GM12878 (cell line): ENCODE results near the gene SLC47A2. TPM values are rescaled to one million over a fixed set of nuclear protein-coding genes. Genes with fewer than 3 reads are reported as not detected.

Experiments
- ATAC-seq: fragments of 200-7000 bp; cut with Tn5 transposase; 3 replicates; pipeline ENCODE4 v1.9.1; 2020; ENCODE audit warnings: mild to moderate bottlenecking, moderate library complexity
- BruUV-seq: library from RNA; stranded (reverse); fragments of 400-500 nt; replicated peaks from 2 replicates; lab custom pipeline; 2021; lab: Mats Ljungman, UMichigan
- CTCF ChIA-PET: fragments of 300-600 bp; sonication (Branson Sonifier 250); formaldehyde crosslinking; extraction: SDS; loops from one replicate; lab custom pipeline; 2021; ENCODE audit warnings: inconsistent platforms; lab: Yijun Ruan, JAX
- POLR2A ChIA-PET: fragments of 350-600 bp; formaldehyde crosslinking; extraction: SDS; loops from one replicate; lab custom pipeline; 2021; ENCODE audit warnings: inconsistent platforms; lab: Charles Lee
- RAD21 ChIA-PET: fragments of 300-600 bp; sonication (Branson Sonifier 250); formaldehyde crosslinking; loops from one replicate; lab custom pipeline; 2023; ENCODE audit warnings: antibody characterized with exemption; ENCODE audit not compliant: unreplicated experiment; lab: Charles Lee
- SMC1A ChIA-PET: fragments of 300-600 bp; sonication (Branson Sonifier 250); formaldehyde crosslinking; loops from one replicate; lab custom pipeline; 2023; ENCODE audit not compliant: unreplicated experiment, uncharacterized antibody; lab: Charles Lee
- DNase-seq: peaks from one replicate; pipeline ENCODE4 v3.0.0-alpha.2; 2011; ENCODE audit warnings: low read depth, low spot score
- FAIRE-seq: peaks from 3 replicates; lab custom pipeline; 2011; peaks lifted over from hg19 to GRCh38; lab: Jason Lieb, UNC
- H2AFZ ChIP-seq: 2 replicates; pipeline ENCODE4 v1.6.0; 2011; ENCODE audit warnings: low read depth, low read length, control low read depth; ENCODE audit not compliant: control insufficient read depth
- H3K27ac ChIP-seq: 2 replicates; pipeline ENCODE4 v1.5.1; 2011; ENCODE audit warnings: control low read depth; ENCODE audit not compliant: control insufficient read depth, insufficient read depth
- H3K27me3 ChIP-seq, 2 experiments: replicated peaks in 1 of 2; 2 replicates each; pipeline versions ENCODE4 v1.6.0 to v1.6.1; 2011; ENCODE audit warnings: low read length in 1 of 2; ENCODE audit not compliant: control insufficient read depth in 2 of 2, insufficient read depth in 2 of 2
- H3K36me3 ChIP-seq, 2 experiments: 2 replicates each; pipeline ENCODE4 v1.5.1; 2011; ENCODE audit warnings: low read length in 1 of 2; ENCODE audit not compliant: control insufficient read depth in 2 of 2, insufficient read depth in 2 of 2
- H3K4me1 ChIP-seq: 2 replicates; pipeline ENCODE4 v1.6.1; 2011; ENCODE audit warnings: mild to moderate bottlenecking, low read length, moderate library complexity, mixed read lengths; ENCODE audit not compliant: control insufficient read depth, insufficient read depth
- H3K4me2 ChIP-seq: 2 replicates; pipeline ENCODE4 v1.6.0; 2011; ENCODE audit warnings: control low read depth; ENCODE audit not compliant: control insufficient read depth, insufficient read depth
- H3K4me3 ChIP-seq: fragments of 200-600 bp; sonication (generic); 2 replicates; pipeline ENCODE4 v1.5.1; 2016
- H3K79me2 ChIP-seq: 2 replicates; pipeline ENCODE4 v1.6.0; 2011; ENCODE audit warnings: low read length; ENCODE audit not compliant: control insufficient read depth, insufficient read depth
- H3K9ac ChIP-seq: 2 replicates; pipeline ENCODE4 v1.8.0; 2011; ENCODE audit warnings: low read length, control low read depth, mixed read lengths; ENCODE audit not compliant: control insufficient read depth, insufficient read depth
- H3K9me3 ChIP-seq: replicated peaks from 3 replicates; pipeline ENCODE4 v1.5.1; 2011; ENCODE audit warnings: mild to moderate bottlenecking, low read length; ENCODE audit not compliant: control insufficient read depth, insufficient read depth
- H4K20me1 ChIP-seq: 2 replicates; pipeline ENCODE4 v1.6.0; 2011; ENCODE audit not compliant: control insufficient read depth, insufficient read depth
- BHLHE40 ChIP-seq, 2 experiments: fragments of 450-650 bp in 1 of 2; IDR thresholded peaks; 2 replicates each; pipeline ENCODE4 v1.6.1; 2011 to 2017; ENCODE audit warnings: low read depth in 2 of 2, borderline replicate concordance in 1 of 2, improper control_type of control experiment in 1 of 2, low read length in 1 of 2, mild to moderate bottlenecking in 1 of 2
- EGR1 ChIP-seq, 2 experiments: IDR thresholded peaks; 1 replicate in 1 of 2; 2 replicates in 1 of 2; pipeline ENCODE4 v1.6.1; 2011 to 2012; ENCODE audit warnings: low read depth in 2 of 2, low read length in 2 of 2, borderline replicate concordance in 1 of 2, mild to moderate bottlenecking in 1 of 2, moderate library complexity in 1 of 2
- JUND ChIP-seq: IDR thresholded peaks from 2 replicates; pipeline ENCODE4 v1.6.1; 2012; ENCODE audit warnings: low read depth, mild to moderate bottlenecking, low read length, improper control_type of control experiment, moderate library complexity
- SMARCA5 ChIP-seq: fragments of 450-650 bp; IDR thresholded peaks from 2 replicates; pipeline ENCODE4 v1.6.1; 2017; ENCODE audit warnings: mild to moderate bottlenecking
- ZNF24 ChIP-seq: fragments of 450-650 bp; IDR thresholded peaks from 2 replicates; pipeline ENCODE4 v1.6.1; 2017; ENCODE audit warnings: antibody characterized with exemption, mild to moderate bottlenecking
- WGBS: methylation state at CpG from one replicate; pipeline ENCODE4 v1.1.6; 2016; ENCODE audit warnings: low lambda C conversion rate; ENCODE audit not compliant: insufficient replicate concordance, insufficient coverage; ENCODE audit errors: missing lambda C conversion rate; 5-methylcytosine and 5-hydroxymethylcytosine counted together
- in situ Hi-C: fragments of 300-500 bp; cut with MboI; formaldehyde crosslinking; loops from 9 replicates; pipeline ENCODE4 v1.14.3; 2018; ENCODE audit warnings: mixed read lengths
- intact Hi-C: fragments of 100-400 bp; cut with micrococcal nuclease; formaldehyde crosslinking; loops from one replicate; pipeline ENCODE4 v1.14.2; 2022; ENCODE audit not compliant: unreplicated experiment
- polyA plus RNA-seq, 11 experiments: library from polyadenylated mRNA; depleted of rRNA in 4 of 11; unstranded in 6 of 11; stranded (reverse) in 5 of 11; fragments of >200 nt; fragmentation: Nextera tagmentation in 4 of 11; fragmentation: Illumina TruSeq in 1 of 11; extraction: Ambion mirVana in 4 of 11; extraction: Trizol in 1 of 11; gene quantifications; 1 replicate in 1 of 11; 2 replicates in 10 of 11; pipeline versions ENCODE4 v1.2.1 to v1.2.3, GENCODE V29; 2011 to 2016; ENCODE audit warnings: inconsistent platforms in 2 of 11, missing spikeins in 2 of 11, low read depth in 1 of 11
- total RNA-seq, 4 experiments: library from RNA; depleted of rRNA in 3 of 4; stranded (reverse); fragments of >200 nt in 3 of 4; fragmentation: Illumina TruSeq in 1 of 4; extraction: Trizol in 1 of 4; gene quantifications; 2 replicates each; pipeline versions ENCODE4 v1.2.1 to v1.2.3, GENCODE V29; 2013 to 2021

The SLC47A2 gene
- total and polyA plus RNA-seq, 10 of the 15 experiments (the other 5 are each of a cell fraction or from before 2014, with no cell fraction given) = not detected

GRCh38 chr17:19703828-19704613 lies 12.4 kb downstream of the SLC47A2 start (continued):
- no peak for TF ChIP-seq SMARCA5

GRCh38 chr17:19703106-19703827 lies 13.1 kb downstream of the SLC47A2 start:
- DNase-seq (no peak), ATAC-seq (peak; percentile 20; the same call in 1 of the 3 replicates), FAIRE-seq (no peak)
- TF ChIP-seq JUND (no peak), ZNF24 (no peak), BHLHE40 (IDR thresholded peaks at IDR 0.05; ENCODE audit: borderline replicate concordance in 1 of 2, low read depth in 2 of 2, low read length in 1 of 2) (no peak), EGR1 (IDR thresholded peaks at IDR 0.05; ENCODE audit: borderline replicate concordance in 1 of 2, low read depth in 2 of 2, low read length in 2 of 2) (no peak)
- H3K79me2 ChIP-seq = no peaks in the 10 kb centered on the region
- intact Hi-C loops = no loop called here
- ChIA-PET POLR2A (no interaction called here), RAD21 (no interaction called here), SMC1A (no interaction called here), CTCF (interaction anchor here (1.4 kb wide), 1 partner anchor 248 kb away, joined by 3 read pairs; no protein-coding TSS in a partner anchor)
- no peak overlapping the region for H3K9ac ChIP-seq
- H3K4me1 ChIP-seq = no peaks in the 10 kb centered on the region
- H3K4me2 ChIP-seq = no peak overlapping the region
- H3K27ac ChIP-seq = no peak overlapping the region
- no peaks in the 10 kb centered on the region for H3K9me3 ChIP-seq
- no peaks in the 10 kb centered on the region for H3K27me3 ChIP-seq
- 39% methylated on average over 10 of the region's 10 CpGs for WGBS
- in situ Hi-C loops = no loop called here
- BruUV-seq = no TSS peak
- no peaks in the 10 kb centered on the region for H3K36me3 ChIP-seq
- H3K4me3 ChIP-seq = no peak overlapping the region
- H4K20me1 ChIP-seq = no peaks in the 10 kb centered on the region
- no peak overlapping the region for H2AFZ ChIP-seq
